Peyer's patch (tissue), 4 donors: ENCODE data around the gene WDR59. TPM values are rescaled to one million over a fixed set of nuclear protein-coding genes. Genes with fewer than 3 reads are reported as not detected.
"Not testable (repeated sequence)": the region's sequence is repeated elsewhere in the genome, so short reads cannot be mapped to it uniquely, and the experiment has no call there.

ENCODE experiments used
- DNase-seq, 3 donors: peaks; one replicate each; pipeline ENCODE4 v3.0.0-alpha.2; 2017 to 2019
- H3K27ac ChIP-seq, 4 donors: fragments of 200-600 bp; sonication (generic); one replicate each; pipeline ENCODE4 v1.5.1; 2016 to 2019
- H3K27me3 ChIP-seq, 2 donors: fragments of 200-600 bp; sonication (generic); one replicate each; pipeline ENCODE4 v1.5.1; 2019
- H3K36me3 ChIP-seq, 3 donors: fragments of 200-600 bp; sonication (generic); one replicate each; pipeline ENCODE4 v1.5.1; 2016 to 2019
- H3K4me1 ChIP-seq, 4 donors: fragments of 200-600 bp; sonication (generic); one replicate each; pipeline ENCODE4 v1.5.1; 2016 to 2019
- H3K4me3 ChIP-seq, 4 donors: fragments of 200-600 bp; sonication (generic); 1 replicate in 3 of 4; 2 replicates in 1 of 4; pipeline ENCODE4 v1.5.1; 2016 to 2019; ENCODE audit warnings: mild to moderate bottlenecking in 1 of 4
- H3K9me3 ChIP-seq, 4 donors: fragments of 200-600 bp; sonication (generic); one replicate each; pipeline ENCODE4 v1.5.1; 2016 to 2019; ENCODE audit warnings: mild to moderate bottlenecking in 1 of 4
- POLR2A ChIP-seq, 2 donors: fragments of 450-650 bp; IDR thresholded peaks; one replicate each; pipeline ENCODE4 v1.5.1; 2017; ENCODE audit warnings: antibody characterized with exemption in 2 of 2, mild to moderate bottlenecking in 2 of 2, moderate library complexity in 2 of 2
- total RNA-seq, 4 donors: library from RNA; depleted of rRNA; stranded (reverse); fragments of >200 nt; gene quantifications; one replicate each; pipeline ENCODE4 v1.1.0, GENCODE V29; 2016
- TF ChIP-seq, protein P1 (sequence below), 6 experiments: fragments of 450-650 bp in 4 of 6; fragments of 200-600 bp in 2 of 6; sonication (generic) in 1 of 6; IDR thresholded peaks; one replicate each; pipeline ENCODE4 v1.5.1; 2017 to 2019; ENCODE audit warnings: antibody characterized with exemption in 6 of 6, mild to moderate bottlenecking in 3 of 6, moderate library complexity in 1 of 6

The WDR59 gene
- total RNA-seq, 4 donors from 2014 or later, result 32.9 to 127 (median 102) TPM

DNA sequence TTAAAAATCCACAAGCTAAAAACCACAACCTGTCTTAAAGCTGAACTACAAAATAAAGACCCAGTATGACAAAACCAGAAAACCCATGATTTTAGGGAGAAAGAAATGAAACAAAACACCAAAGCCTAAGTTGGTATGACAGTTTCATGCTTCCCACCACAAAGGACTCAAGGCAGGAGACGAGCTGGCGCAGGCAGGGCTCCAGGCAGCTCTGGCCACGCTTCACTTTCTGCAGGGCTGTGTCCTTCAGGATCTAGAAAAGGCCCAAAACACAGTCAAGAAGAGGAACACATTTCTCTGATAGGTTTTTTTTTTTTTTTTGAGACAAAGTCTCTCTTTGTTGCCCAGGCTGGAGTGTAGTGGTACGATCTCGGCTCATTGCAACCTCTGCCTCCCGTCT lies 75.3 kb downstream of the WDR59 start:
- Histone ChIP-seq H3K36me3 (peaks cover 0 to 72% (median 3%) of the 10 kb centered on the region in 3 donors), H3K4me1 (no peaks in the 10 kb centered on the region), H3K9me3 (peaks cover 0 to 16% (median 6%) of the 10 kb centered on the region in 4 donors), H3K27me3 (no peaks in the 10 kb centered on the region), H3K4me3 (no peak overlapping the region), H3K27ac (no peak overlapping the region)
- no peak for DNase-seq
- TF ChIP-seq POLR2A (IDR thresholded peaks at IDR 0.05), result no peak
- TF ChIP-seq, protein P1, sequence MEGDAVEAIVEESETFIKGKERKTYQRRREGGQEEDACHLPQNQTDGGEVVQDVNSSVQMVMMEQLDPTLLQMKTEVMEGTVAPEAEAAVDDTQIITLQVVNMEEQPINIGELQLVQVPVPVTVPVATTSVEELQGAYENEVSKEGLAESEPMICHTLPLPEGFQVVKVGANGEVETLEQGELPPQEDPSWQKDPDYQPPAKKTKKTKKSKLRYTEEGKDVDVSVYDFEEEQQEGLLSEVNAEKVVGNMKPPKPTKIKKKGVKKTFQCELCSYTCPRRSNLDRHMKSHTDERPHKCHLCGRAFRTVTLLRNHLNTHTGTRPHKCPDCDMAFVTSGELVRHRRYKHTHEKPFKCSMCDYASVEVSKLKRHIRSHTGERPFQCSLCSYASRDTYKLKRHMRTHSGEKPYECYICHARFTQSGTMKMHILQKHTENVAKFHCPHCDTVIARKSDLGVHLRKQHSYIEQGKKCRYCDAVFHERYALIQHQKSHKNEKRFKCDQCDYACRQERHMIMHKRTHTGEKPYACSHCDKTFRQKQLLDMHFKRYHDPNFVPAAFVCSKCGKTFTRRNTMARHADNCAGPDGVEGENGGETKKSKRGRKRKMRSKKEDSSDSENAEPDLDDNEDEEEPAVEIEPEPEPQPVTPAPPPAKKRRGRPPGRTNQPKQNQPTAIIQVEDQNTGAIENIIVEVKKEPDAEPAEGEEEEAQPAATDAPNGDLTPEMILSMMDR (IDR thresholded peaks at IDR 0.05), result no peak

- H3K27me3 ChIP-seq, H3K4me3 ChIP-seq, DNase-seq, H3K4me1 ChIP-seq, H3K27ac ChIP-seq: not testable (repeated sequence)
- Histone ChIP-seq H3K9me3 (peaks cover 0 to 16% (median 4%) of the 10 kb centered on the region in 4 donors), H3K36me3 (peaks cover 0 to 66% (median 3%) of the 10 kb centered on the region in 3 donors)
Measured at GRCh38 chr16:74908759-74909158, 76.2 kb downstream of the WDR59 start.

GRCh38 chr16:74903901-74904678 lies 80.8 kb downstream of the WDR59 start:
- DNase-seq, result no peak
- Histone ChIP-seq H3K36me3 (peaks cover 0 to 51% (median 0%) of the 10 kb centered on the region in 3 donors), H3K4me1 (no peaks in the 10 kb centered on the region), H3K27me3 (no peaks in the 10 kb centered on the region), H3K27ac (no peak overlapping the region), H3K9me3 (no peaks in the 10 kb centered on the region), H3K4me3 (no peak overlapping the region)
- TF ChIP-seq, protein P1 (IDR thresholded peaks at IDR 0.05), result no peak
- no peak for TF ChIP-seq POLR2A (IDR thresholded peaks at IDR 0.05)

DNA sequence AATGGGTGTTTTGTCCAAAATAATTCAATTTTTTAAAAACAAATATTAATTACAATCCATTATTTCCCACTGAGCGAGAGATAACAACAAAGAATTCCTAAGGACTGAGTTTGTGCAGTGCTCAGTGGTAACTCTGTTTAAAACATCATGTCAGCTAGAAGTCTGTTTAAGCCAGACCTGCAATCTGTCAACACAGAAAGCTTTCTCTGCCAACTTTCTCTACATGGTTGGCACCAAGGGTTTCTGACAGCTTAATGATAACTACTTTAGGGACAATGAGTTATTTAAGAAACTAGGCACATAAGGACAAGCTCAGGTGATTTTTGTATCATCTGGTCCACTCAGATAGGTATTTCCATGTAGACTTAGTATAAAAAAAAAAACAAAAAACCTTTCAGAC lies 81.8 kb downstream of the WDR59 start:
- no peak for DNase-seq
- H3K36me3 ChIP-seq, result peaks cover 0 to 49% (median 0%) of the 10 kb centered on the region in 3 donors
- no peaks in the 10 kb centered on the region for H3K27me3 ChIP-seq
- H3K4me1 ChIP-seq, result no peaks in the 10 kb centered on the region
- TF ChIP-seq, protein P1 (IDR thresholded peaks at IDR 0.05), result no peak
- no peak for TF ChIP-seq POLR2A (IDR thresholded peaks at IDR 0.05)
- no peak overlapping the region for H3K4me3 ChIP-seq
- H3K9me3 ChIP-seq, result no peaks in the 10 kb centered on the region
- no peak overlapping the region for H3K27ac ChIP-seq

DNA sequence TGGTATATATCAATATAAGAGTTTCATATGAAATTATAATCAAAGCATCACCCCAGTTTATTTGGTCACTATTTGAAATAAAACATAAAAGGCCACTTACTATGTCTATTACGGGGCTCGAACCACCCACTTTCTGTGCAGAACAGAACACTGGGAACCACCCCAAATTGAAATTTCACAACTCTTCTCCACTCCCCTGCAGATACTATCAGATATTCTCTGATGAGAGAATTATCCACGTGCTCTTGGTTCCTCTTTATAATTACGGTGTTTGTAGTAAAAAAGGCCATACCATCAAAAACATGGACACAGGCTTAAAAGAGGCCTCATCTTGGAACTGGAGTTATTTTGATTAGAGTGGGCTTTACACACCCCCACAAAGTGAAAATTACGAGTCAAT lies 82.8 kb downstream of the WDR59 start:
- H3K36me3 ChIP-seq, result peaks cover 0 to 44% (median 0%) of the 10 kb centered on the region in 3 donors
- H3K27ac ChIP-seq, result no peak overlapping the region

DNA sequence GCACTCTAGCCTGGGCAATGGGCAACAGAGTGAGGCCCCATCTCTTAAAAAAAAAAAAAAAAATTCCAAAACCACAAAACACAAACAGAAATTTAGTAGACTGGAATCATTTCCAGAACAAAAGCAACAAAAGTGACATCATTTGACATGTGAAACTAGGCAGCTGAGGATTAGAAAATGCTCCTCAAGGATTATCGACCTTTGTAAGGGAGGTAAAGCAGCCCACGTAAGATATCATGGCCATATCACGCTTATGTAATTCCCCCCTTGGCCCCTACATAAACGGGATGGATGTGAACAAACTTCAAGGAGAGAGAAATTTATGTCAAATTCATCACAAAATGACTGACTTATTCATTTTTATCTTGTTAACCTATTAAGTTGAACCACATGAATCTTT lies 83.3 kb downstream of the WDR59 start:
- no peak overlapping the region for H3K27ac ChIP-seq

More for the DNA sequence above, 82.8 kb downstream of the WDR59 start:
- DNase-seq, result no peak
- Histone ChIP-seq H3K9me3 (no peaks in the 10 kb centered on the region), H3K4me1 (no peaks in the 10 kb centered on the region), H3K4me3 (no peak overlapping the region), H3K27me3 (no peaks in the 10 kb centered on the region)
- TF ChIP-seq, protein P1 (IDR thresholded peaks at IDR 0.05), result no peak
- no peak for TF ChIP-seq POLR2A (IDR thresholded peaks at IDR 0.05)

More for the DNA sequence above, 83.3 kb downstream of the WDR59 start:
- DNase-seq, result no peak
- Histone ChIP-seq H3K4me1 (no peaks in the 10 kb centered on the region), H3K9me3 (no peaks in the 10 kb centered on the region), H3K36me3 (peaks cover 0 to 39% (median 0%) of the 10 kb centered on the region in 3 donors), H3K27me3 (no peaks in the 10 kb centered on the region), H3K4me3 (no peak overlapping the region)
- TF ChIP-seq, protein P1 (IDR thresholded peaks at IDR 0.05), result no peak
- TF ChIP-seq POLR2A (IDR thresholded peaks at IDR 0.05), result no peak
